ENCODE results near the gene PTPRT.

PTPRT gene

DNA sequence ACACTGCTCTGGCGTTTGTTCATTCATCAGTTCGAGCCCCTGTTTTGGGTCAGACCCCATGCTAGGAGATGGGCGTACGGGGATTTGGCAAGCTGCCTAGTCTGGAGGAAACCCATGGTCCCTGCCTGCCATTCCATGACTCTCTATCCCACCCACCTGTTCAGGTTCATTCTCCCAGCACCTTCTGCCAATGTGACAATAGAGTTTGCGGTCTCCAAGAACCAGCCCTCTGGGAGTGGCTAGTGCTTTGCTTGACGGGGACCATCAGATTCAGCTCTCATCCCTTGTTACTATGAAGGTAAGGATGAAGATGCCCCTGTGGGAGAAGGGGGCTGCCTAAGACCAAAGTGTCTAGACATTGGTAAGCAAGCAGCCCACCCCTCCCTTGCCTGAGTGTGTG lies 345.0 kb downstream of the PTPRT start:
- no peak for DNase-seq (ENCODE audit: low read depth in 1 of 2, low spot score in 1 of 2)

DNA sequence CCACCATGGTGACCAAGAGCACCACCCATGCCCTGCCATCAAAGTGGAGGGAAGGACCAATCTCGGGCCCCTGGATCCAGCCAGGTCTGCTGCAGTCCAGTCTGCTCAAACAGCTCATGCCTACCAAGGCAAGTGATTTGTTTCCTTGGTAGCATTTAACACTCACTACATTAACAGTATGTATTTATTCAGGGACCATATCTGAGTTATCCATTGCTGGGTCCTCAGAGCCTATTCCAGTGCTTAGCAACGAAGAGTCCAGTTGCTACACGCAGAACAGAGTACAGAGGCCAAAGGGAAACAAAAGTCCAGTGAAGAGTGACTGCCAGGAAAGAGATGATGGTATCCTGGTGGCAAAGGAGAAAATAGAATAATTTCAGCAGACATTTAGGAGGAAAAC lies 352.2 kb downstream of the PTPRT start:
- DNase-seq (ENCODE audit: low read depth in 1 of 2, low spot score in 1 of 2), result no peak

GRCh38 chr20:42836339-42836738 lies 353.4 kb downstream of the PTPRT start:
- no peak for DNase-seq (ENCODE audit: low read depth in 1 of 2, low spot score in 1 of 2)

GRCh38 chr20:42807876-42808275 lies 381.8 kb downstream of the PTPRT start:
- no peak for DNase-seq (ENCODE audit: low read depth in 1 of 2, low spot score in 1 of 2)

DNA sequence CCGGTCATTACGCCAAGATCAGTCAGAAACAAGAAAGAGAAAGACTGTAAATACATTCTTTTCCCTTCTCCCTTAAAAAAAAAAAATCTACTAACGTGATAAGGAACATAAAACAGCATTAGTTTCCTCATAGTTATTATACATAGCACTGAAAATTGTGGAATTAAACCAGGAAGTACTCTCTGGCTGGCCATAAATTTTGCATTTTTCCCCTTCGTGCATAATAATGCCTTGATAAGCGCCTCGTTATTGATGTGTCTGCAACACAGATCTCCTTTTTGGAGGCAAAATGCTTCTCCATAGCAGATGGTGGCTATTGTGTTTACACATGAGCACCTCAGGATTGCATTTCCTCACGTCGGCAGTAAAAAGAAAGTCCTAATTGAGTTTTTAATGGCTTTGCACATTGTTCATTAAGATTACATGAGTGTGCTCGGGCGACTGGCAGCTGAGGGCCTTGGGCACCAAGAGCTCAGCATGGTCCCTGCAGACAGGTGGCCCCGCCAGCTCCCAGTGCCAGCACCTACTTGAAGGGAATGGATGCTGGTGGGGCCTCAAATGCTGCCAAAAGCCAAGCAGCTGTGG lies 394.5 kb downstream of the PTPRT start:
- no peak for DNase-seq (ENCODE audit: low read depth in 1 of 2, low spot score in 1 of 2)

DNA sequence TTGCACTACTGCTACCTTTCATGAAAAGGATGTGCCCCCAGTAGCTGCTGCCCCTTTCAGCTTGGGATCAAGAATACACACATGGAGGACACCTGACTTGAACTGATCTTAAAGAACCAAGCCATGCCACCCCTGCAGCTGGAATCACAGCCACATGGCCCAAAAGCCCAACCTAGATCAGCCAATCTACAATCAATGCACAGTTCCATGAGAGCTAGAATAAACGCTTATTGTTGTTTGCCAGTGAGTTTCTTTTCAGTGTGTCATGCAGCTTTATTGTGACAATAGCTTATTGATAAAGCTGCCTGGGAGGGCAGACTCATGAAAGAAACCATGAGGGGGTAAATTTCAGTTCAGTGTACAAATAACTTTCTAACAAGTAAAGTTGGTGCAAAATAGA lies 397.7 kb downstream of the PTPRT start:
- no peak for DNase-seq (ENCODE audit: low read depth in 1 of 2, low spot score in 1 of 2)

DNA sequence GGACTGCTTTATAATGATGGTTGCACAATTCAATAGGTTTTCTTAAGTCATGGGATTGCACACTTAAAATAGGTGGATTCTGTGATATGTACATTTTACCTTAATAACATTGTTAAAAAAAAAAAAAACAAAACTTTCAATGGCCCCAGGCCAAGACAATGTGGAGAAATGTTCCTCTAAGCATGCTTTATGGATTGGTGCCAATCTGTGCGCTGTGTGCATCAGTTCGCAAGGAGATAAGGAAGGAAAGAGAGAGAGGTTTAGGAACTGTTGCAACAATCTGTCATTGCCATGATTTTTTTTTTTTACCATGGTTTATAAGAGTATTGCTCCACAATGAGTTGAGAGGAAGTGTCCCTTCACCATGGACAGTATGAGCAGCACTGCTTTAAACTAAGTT lies 399.6 kb downstream of the PTPRT start:
- DNase-seq (ENCODE audit: low read depth in 1 of 2, low spot score in 1 of 2), result no peak

DNA sequence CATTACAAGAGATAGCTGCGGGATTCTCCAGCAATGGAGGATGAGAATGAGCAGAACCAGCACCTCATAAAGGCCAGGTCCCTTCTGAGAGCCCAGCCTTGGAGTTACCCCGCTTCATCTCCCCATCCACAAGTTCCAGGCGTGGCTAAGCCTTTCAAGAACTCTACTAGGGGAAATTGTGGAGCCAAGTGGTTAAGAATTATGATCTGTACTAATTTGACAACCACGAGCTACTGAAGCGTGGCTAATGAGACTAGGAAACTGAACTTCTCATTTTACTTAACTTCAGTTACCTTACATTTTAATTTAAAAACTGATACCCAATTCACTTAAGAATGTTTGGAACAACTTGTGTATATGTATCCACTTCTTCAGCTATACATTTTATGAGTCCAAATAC lies 401.0 kb downstream of the PTPRT start:
- DNase-seq (ENCODE audit: low read depth in 1 of 2, low spot score in 1 of 2), result no peak

GRCh38 chr20:42785041-42785440 lies 404.7 kb downstream of the PTPRT start:
- no peak for DNase-seq (ENCODE audit: low read depth in 1 of 2, low spot score in 1 of 2)

- no peak for DNase-seq (ENCODE audit: low read depth in 1 of 2, low spot score in 1 of 2)
Measured at GRCh38 chr20:42779216-42779615, 410.5 kb downstream of the PTPRT start.

DNA sequence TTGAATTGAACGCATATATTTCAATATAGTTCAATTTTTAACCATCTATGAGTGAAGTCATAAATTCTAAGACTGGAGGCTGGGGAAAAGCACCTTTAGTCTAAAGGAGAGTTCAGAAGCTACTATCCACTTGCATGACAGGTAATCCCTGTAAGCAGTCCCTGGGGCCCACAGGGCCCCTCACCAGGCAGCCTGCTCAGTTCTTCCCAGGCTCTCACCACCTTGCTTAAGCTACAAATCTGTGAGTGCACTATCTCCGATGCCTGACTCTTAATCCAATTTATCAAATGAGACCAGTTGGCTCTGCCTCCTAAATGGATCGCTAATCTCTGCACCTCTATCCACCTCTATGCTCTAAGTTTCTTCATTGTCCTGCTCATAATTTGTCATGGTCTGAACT lies 413.8 kb downstream of the PTPRT start:
- no peak for DNase-seq (ENCODE audit: low read depth in 1 of 2, low spot score in 1 of 2)

- DNase-seq (ENCODE audit: low read depth in 1 of 2, low spot score in 1 of 2), result no peak
Measured at GRCh38 chr20:42775037-42775436, 414.7 kb downstream of the PTPRT start.

DNA sequence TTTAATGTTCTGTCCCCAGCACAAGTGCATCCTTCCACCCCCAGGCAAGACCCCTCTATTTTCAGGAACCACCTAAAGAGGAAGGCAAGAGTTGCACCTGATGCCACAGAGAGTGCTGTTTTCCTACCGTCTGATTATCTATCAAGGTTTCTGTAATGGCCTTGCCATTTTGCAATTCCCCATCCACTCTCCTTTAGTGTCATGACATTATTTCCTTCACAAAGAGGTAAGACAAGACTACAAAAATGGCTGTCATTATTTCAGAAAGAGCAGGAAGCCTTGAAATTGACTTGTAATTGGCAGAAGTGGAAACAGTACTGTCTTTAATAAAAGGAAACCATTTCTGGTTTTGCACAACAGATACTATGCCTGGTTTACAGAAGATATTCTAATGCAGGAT lies 426.7 kb downstream of the PTPRT start:
- DNase-seq (ENCODE audit: low read depth in 1 of 2, low spot score in 1 of 2), result no peak

DNA sequence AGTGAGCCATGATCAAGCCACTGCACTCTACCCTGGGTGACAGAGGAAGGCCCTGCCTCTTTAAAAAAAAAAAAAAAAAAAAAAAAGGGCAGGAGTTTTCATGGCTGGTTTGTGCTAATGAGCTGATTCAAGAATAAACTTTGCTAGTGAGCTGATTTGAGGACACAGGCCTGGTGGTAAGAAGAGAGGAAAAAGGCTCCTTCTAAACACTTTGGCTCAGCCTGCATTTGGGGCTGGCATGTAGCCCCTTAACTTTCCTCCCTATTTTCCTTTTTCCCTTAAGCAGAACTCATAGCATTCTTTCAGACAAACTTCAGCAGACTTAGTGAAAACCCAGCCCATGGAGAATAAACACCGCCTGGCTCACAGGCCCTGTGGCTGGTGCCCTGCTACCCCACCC lies 432.7 kb downstream of the PTPRT start:
- DNase-seq (ENCODE audit: low read depth in 1 of 2, low spot score in 1 of 2), result no peak

GRCh38 chr20:42754706-42755105 lies 435.0 kb downstream of the PTPRT start:
- no peak for DNase-seq (ENCODE audit: low read depth in 1 of 2, low spot score in 1 of 2)

DNA sequence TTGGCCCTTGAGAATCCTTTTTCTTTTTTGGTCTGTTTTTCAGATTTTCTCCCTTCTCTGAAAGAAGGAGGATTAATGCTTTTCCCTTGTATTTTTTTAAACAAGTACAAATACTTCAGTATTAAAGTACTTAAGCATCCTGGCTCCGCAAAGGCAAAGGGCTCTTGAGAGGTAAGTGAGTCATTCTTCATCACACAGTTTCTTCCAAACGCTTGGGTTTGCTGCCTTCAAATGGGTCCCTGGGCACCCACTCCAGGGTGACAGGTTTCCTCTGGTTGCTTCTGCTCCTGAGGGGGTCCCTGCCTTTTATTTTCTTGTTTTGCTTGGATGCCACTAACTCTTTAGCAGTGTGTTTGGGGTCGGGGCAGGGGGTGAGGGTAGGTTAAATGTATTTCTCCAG lies 437.1 kb downstream of the PTPRT start:
- no peak for DNase-seq (ENCODE audit: low read depth in 1 of 2, low spot score in 1 of 2)

GRCh38 chr20:42749556-42749955 lies 440.1 kb downstream of the PTPRT start:
- no peak for DNase-seq (ENCODE audit: low read depth in 1 of 2, low spot score in 1 of 2)

DNA sequence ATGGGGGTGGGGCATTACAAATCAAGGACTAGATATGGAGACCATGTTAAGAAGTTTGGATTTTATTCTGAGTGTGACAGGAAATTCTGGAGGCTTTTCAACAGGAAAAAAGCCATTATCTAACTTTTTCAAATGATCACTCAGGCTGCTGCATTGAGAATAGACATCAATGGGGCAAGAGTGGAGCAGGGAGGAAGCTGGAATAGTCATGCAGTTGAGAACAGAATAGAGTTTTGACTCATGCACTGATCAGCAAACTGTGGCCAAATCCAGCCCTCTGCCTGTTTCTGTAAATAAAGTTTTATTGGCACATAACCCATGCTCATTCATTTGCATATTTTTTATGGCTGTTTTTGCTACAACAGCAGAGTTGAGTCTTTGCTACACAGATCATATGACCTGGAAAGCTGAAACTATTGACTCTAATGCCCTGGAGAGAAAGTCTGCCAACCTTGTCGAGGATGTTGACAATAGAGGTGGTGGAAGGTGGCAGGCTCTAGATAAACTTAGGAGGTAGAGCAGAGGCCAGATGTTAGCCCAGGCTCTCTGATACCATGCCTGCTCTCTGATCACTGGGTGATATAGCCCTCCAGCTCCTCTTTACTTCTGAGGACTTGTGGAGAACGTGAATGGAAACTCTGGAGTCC lies 441.8 kb downstream of the PTPRT start:
- DNase-seq (ENCODE audit: low read depth in 1 of 2, low spot score in 1 of 2), result no peak

DNA sequence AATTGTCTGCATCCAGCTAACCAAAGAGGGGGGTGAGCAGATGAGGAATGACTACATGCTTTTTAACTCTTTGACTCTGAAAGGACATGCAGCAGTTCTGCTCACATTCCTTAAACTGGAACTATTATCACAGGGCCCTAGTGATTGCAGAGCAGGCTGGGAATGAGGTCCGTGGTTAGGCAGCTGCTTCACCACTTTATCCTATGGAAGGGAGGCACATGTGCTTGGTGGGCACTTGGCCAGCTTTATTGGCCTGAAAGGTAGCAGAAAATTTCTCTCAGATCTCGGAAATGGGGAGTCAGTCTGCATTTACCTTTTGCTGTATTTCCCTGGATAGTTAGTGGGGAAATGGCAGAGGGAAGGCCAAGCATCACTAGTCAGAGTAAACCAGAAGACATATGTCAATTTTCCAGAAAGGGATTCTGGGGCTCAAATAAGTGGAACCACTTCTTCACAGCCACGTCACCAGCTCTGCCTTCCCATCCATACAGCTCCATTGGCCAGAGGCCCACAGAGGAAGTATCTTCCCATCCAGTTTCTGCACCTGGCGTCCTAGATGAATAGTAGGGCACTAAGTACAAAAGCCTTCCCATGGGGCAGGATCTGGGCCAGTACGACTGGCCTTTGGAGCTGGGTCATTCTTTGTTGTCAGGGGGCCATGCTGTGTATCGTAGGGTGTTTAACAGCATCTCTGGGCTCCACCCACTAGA lies 444.8 kb downstream of the PTPRT start:
- DNase-seq (ENCODE audit: low read depth in 1 of 2, low spot score in 1 of 2), result no peak

- DNase-seq (ENCODE audit: low read depth in 1 of 2, low spot score in 1 of 2), result no peak
Measured at GRCh38 chr20:42742926-42743325, 446.8 kb downstream of the PTPRT start.

DNA sequence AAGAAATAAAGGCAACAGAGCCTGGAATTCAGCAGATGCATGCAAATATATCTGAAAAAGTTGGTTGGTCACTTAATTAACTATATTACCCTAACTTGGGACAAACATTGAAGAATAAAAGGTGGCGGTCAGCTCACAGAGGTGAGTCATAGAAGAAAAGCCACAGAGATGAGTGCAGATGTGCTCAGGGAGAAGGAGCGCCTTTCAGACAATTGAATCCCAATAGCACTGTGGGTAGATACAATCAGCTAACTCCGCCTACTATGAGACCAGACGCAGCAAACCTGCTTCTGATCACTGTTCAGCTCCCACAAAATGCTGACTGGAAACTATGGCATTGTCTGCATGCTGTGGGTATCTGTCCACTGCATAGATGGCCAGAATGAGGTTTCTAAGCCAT lies 447.8 kb downstream of the PTPRT start:
- no peak for DNase-seq (ENCODE audit: low read depth in 1 of 2, low spot score in 1 of 2)

DNA sequence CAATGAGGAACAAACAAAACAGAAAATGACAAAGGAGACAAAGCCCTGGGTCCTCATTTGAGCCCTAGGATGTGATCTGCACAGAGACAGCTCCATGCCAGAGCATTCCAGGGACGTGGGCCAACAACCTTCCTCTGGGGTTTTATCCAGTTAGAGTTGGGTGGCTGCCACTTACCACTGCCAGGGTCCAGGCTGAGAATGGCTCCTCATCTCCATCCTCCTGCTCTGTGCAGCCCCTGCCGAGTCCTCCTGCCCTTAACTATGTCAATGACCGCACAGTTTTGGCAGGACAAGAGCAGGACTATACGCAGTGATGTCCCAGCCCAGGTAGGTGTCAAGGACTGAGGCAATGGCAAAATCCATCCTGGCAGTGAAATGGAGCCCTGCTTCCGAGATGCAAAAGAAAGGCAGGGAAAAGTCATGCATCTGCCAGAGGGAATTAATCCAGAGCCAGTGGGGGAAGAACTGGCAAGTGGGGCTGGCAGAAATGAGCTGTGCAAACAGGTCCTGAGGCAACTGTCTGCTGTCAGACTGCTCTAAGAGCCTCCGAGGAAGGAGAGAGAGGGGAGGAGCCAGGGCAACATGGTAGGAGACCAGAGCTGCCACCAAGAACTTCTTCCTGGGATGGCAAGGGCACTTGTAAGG lies 449.4 kb downstream of the PTPRT start:
- no peak for DNase-seq (ENCODE audit: low read depth in 1 of 2, low spot score in 1 of 2)
